K562 (cell line): Measurements from ENCODE around the gene DYNC2LI1. TPM values are rescaled to one million over a fixed set of nuclear protein-coding genes. Genes with fewer than 3 reads are reported as not detected.

Experiments
- BHLHE40 ChIP-seq: IDR thresholded peaks from 2 replicates; pipeline ENCODE4 v1.6.1; 2011; ENCODE audit warnings: low read length, improper control_type of control experiment
- DLX4 ChIP-seq: fragments of 250-450 bp; sonication (Bioruptor Pico); IDR thresholded peaks from 2 replicates; pipeline ENCODE4 v1.6.1; 2021; ENCODE audit warnings: mild to moderate bottlenecking
- E2F8 ChIP-seq: fragments of 450-650 bp; IDR thresholded peaks from 2 replicates; pipeline ENCODE4 v1.7.1; 2018; ENCODE audit warnings: mild to moderate bottlenecking, low read depth; ENCODE audit not compliant: partially characterized antibody
- GATAD2A ChIP-seq: fragments of 450-650 bp; IDR thresholded peaks from 2 replicates; pipeline ENCODE4 v1.6.1; 2017
- HES1 ChIP-seq: fragments of 450-650 bp; IDR thresholded peaks from 2 replicates; pipeline ENCODE4 v1.6.1; 2016; ENCODE audit warnings: low read depth, mild to moderate bottlenecking, moderate library complexity
- JUND ChIP-seq, 2 experiments: IDR thresholded peaks; 2 replicates in 1 of 2; 3 replicates in 1 of 2; pipeline ENCODE4 v1.6.1; 2011; ENCODE audit warnings: borderline replicate concordance in 2 of 2, low read depth in 2 of 2, low read length in 2 of 2, improper control_type of control experiment in 1 of 2, missing biosample characterization in 1 of 2, missing genetic modification characterization in 1 of 2, missing genetic modification reagents in 1 of 2
- LEF1 ChIP-seq: fragments of 450-650 bp; IDR thresholded peaks from 2 replicates; pipeline ENCODE4 v1.6.1; 2016; ENCODE audit warnings: mild to moderate bottlenecking
- MAX ChIP-seq: sonication (generic); formaldehyde crosslinking; IDR thresholded peaks from 2 replicates; pipeline ENCODE4 v1.9.0; 2022; ENCODE audit warnings: mild to moderate bottlenecking, missing genetic modification reagents
- MEF2D ChIP-seq: conservative IDR thresholded peaks from 2 replicates; pipeline ENCODE4 v1.6.1; 2016; ENCODE audit warnings: low read depth, missing genetic modification characterization, missing compliant biosample characterization
- NRF1 ChIP-seq, 2 experiments: fragments of 450-650 bp; IDR thresholded peaks in 1 of 2; conservative IDR thresholded peaks in 1 of 2; 2 replicates each; pipeline ENCODE4 v1.6.1; 2014; ENCODE audit warnings: mild to moderate bottlenecking in 2 of 2
- RNF219 ChIP-seq: fragments of 250-450 bp; sonication (Bioruptor Pico); IDR thresholded peaks from 2 replicates; pipeline ENCODE4 v1.5.0; 2022; ENCODE audit warnings: mild to moderate bottlenecking
- SAFB ChIP-seq: fragments of 200-400 bp; formaldehyde crosslinking; IDR thresholded peaks from 2 replicates; pipeline ENCODE4 v1.6.1; 2017; ENCODE audit warnings: low read depth, low read length, borderline replicate concordance
- TAF9B ChIP-seq: fragments of 450-650 bp; IDR thresholded peaks from 2 replicates; pipeline ENCODE4 v1.6.1; 2018; ENCODE audit warnings: mild to moderate bottlenecking; ENCODE audit not compliant: partially characterized antibody
- TFE3 ChIP-seq: fragments of 450-650 bp; formaldehyde crosslinking; IDR thresholded peaks from 2 replicates; pipeline ENCODE4 v1.4.0; 2020; ENCODE audit warnings: mild to moderate bottlenecking, mixed read lengths
- ZBTB34 ChIP-seq: fragments of 250-450 bp; sonication (Bioruptor Pico); IDR thresholded peaks from 2 replicates; pipeline ENCODE4 v1.8.0; 2021; ENCODE audit warnings: mild to moderate bottlenecking, moderate library complexity
- ZNF3 ChIP-seq: fragments of 250-450 bp; sonication (Bioruptor Pico); IDR thresholded peaks from 2 replicates; pipeline ENCODE4 v1.5.0; 2021; ENCODE audit warnings: mild to moderate bottlenecking, moderate library complexity
- polyA plus RNA-seq, 8 experiments: library from polyadenylated mRNA; depleted of rRNA in 4 of 8; stranded (reverse) in 5 of 8; unstranded in 3 of 8; fragments of >200 nt; fragmentation: Nextera tagmentation in 2 of 8; fragmentation: Illumina TruSeq in 1 of 8; extraction: Ambion mirVana in 2 of 8; extraction: Trizol in 1 of 8; gene quantifications; 2 replicates each; pipeline versions ENCODE4 v1.2.1 to v1.2.3, GENCODE V29; 2011 to 2014; ENCODE audit warnings: inconsistent platforms in 1 of 8, missing spikeins in 1 of 8
- total RNA-seq, 7 experiments: library from RNA; depleted of rRNA in 6 of 7; stranded (reverse); fragments of >200 nt in 6 of 7; fragmentation: Illumina TruSeq in 2 of 7; extraction: Trizol in 2 of 7; gene quantifications; 2 replicates each; pipeline versions ENCODE4 v1.2.1 to v1.2.3, GENCODE V29; 2011 to 2021; ENCODE audit warnings: low replicate concordance in 1 of 7

Gene DYNC2LI1
- total and polyA plus RNA-seq, 9 of the 15 experiments (the other 6 are each of a cell fraction or from before 2014, with no cell fraction given) = 12.5 to 42.2 (median 25.8) TPM

GRCh38 chr2:43724728-43725526, 48.9 kb upstream of the DYNC2LI1 start (continued):
- TF ChIP-seq E2F8 (peak; percentile 58), DLX4 (CRISPR knock-in tag) (no peak), HES1 (peak; percentile 95), RNF219 (CRISPR knock-in tag) (no peak), TFE3 (CRISPR knock-in tag) (no peak), GATAD2A (peak; percentile 93), MAX (CRISPR knock-in tag) (no peak), MEF2D (tag) (peak; percentile 78), JUND (IDR thresholded peaks at IDR 0.05; ENCODE audit: borderline replicate concordance, low read depth, low read length) (peak; percentile 83), JUND (tag; IDR thresholded peaks at IDR 0.05; ENCODE audit: borderline replicate concordance, low read depth, low read length) (peak; percentile 65; the same call in 2 of the 3 replicates), LEF1 (peak; percentile 92), ZBTB34 (CRISPR knock-in tag) (no peak), BHLHE40 (no peak; the same call in 1 of the 2 replicates), SAFB (no peak), NRF1 (conservative IDR thresholded peaks at IDR 0.05 in 1 of 2, IDR thresholded peaks at IDR 0.05 in 1 of 2) (no peak), ZNF3 (CRISPR knock-in tag) (no peak), TAF9B (peak; percentile 27)
